Measurements from ENCODE around the gene CLECL1.

The CLECL1 gene

GRCh38 chr12:9732921-9733461, at the start of gene CLECL1:
CLECL1 (minus strand) TSS chr12:9733097.
- no peak for DNase-seq (ENCODE audit: low spot score)

- no peak for DNase-seq (ENCODE audit: low spot score)
Observed at GRCh38 chr12:9781360-9781759, 48.5 kb upstream of the CLECL1 start.

DNA sequence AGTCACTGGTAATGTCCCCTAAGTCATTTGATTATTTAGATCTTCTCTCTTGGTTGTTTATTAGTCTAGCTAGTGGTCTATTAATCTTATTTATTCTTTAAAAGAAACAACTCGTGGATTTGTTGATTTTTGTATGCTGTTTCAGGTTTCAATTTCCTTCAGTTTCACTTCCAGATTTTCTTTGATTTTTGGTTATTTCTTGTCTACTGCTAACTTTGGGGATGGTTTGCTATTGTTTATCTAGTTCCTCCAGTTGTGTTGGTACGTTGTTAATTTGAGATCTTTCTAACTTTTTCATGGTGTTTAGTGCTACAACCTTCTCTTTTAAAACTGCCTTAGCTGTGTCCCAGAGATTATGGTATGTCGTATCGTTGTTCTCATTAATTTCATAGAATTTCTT, 46.3 kb upstream of the CLECL1 start:
- DNase-seq (ENCODE audit: low spot score): no peak

- DNase-seq (ENCODE audit: low spot score): no peak
Observed at GRCh38 chr12:9776781-9777180, 43.9 kb upstream of the CLECL1 start.

DNA sequence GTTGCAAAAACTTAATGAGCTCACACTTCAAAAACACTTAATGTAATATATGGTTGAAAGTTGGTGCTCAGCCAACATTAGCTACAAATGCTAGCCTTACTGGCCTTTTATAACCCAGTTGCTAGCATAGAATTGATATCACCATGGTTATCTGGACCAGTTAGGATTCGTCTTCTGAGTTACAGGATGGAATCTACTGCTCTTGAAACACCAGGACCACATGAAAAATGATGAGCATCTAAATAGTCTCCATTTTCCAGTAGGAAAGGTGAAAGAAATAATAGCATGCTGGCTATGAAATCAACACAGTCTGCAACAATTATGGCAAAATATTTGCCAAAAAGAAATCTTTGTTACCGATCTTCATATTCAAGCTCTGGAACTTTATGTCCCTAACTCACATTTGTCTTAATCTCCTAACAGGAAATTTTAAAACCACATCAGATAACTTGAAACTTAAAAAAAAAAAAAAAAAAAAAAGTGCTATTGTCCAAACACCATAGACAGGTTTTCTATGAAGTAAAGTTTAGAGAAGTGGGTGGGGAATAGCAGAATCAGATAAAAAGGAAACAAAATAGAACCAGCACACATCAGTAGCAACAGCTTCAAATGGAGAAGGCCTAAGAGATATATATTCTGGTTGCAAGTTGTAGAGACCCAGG, 40.5 kb upstream of the CLECL1 start:
- DNase-seq (ENCODE audit: low spot score): no peak

DNA sequence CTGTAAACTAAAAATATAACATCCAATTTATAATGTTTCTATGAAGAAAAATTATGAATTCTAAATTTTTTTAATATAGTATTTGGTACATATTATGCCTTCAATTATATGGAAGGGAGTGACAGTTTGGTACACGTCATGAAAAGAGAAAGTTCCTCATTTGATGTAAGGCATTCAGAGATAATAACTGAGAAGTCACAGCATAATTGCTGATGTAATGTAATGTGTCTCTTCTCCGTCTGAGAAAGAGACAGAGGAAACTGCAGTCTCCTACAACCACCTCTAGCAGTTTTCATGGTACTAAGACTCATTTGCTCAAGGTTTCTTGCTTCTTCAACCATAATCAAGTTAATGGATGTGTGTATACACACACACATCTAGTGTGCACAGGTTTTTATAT, 30.1 kb upstream of the CLECL1 start:
- no peak for DNase-seq (ENCODE audit: low spot score)

DNA sequence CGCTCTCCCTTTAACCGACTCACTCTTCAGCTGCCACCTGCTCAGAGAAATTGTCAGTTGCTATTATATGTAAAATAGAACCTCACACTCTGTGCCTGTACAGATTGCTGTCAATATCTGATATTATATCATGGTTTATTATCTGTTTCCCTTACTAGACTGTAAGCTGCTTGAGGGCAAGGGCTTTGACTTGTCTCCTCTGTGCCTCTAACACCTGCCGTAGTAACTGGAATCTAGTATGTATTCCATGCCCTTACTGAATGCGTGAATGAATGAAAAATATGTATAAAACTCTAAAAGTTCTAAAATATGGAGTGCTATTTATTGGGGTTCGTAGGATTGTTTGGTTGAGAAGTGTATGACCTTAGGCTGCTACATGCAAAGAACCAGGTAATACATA, 29.5 kb upstream of the CLECL1 start:
- DNase-seq (ENCODE audit: low spot score): no peak

GRCh38 chr12:9761419-9761781, 28.5 kb upstream of the CLECL1 start:
- no peak for DNase-seq (ENCODE audit: low spot score)

DNA sequence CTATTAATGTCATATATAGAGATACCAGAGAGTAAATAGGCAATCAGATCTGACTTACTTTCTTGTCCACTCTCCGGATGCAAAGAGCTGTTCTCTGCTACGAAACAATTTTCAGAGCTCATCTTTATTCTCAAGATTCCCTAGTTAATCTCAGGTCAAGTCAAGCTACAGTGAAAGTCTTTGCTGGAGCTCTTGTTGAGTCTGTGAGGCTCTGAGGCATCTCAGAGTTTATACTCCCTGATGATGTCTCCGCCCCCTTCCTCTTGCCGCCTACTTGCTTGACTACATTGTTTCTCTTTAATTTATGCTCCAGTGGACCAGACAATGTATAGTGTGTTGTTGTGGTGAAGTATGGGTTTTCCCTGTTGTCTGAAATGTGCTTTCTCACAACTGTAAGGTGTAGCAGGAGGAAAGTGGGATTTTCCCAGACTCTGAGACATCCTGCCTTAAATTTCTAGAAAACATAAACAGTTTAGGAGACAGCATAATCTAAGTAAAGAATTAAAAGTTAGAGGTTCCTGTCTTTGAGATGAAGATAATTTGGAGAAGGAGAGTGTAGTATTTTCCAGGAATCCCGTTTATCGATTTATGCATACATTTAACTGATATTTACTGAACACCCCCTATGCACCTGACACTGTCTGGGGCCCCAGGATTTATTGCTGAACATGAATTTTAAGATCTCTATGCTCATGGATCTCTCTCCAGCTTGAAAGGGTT, 28.0 kb upstream of the CLECL1 start, which contains the start of gene CD69:
TSS of gene CD69 (minus strand) at position 203 of the 720 bp plus-strand sequence. CDS start at position 122, 81 bp downstream.
- no peak for DNase-seq (ENCODE audit: low spot score)

DNA sequence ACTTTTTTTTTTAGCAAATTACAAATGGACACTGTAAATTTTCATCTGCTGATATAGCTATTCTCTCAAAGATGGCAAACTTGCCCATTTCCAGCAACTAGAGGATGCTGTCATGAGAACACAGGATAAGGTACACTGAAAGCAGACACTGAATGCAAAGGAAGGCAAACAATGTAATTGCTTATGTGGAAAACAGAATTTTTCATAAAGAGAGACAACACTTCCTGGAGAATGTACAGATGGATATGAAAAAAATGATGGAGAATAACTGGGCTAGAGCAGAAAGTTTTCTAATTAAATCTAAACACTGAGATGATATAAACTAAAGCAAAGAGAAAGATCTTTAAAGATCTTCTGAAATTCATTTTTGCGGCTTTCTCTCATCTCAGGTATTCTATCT, 27.2 kb upstream of the CLECL1 start:
- DNase-seq (ENCODE audit: low spot score): no peak

GRCh38 chr12:9759694-9760093, 26.8 kb upstream of the CLECL1 start:
- DNase-seq (ENCODE audit: low spot score): no peak

DNA sequence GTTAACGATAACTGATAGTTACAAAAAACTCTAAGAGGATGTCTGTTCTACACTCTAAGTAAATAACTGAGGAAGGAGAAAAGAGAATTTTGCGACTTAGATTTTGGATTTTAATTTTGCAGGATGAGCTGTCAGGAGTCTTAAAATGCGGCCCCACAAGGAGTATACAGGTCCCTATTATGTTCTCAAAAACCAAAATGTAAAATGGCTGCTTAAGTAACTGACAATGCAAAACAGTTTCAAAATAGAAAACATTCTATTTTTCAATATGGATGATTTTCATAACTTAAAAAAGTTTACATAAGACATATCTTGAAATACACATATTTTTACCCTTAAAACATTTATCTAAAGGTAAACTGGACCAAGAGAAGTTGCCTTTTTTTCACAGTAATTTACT, 25.2 kb upstream of the CLECL1 start:
- no peak for DNase-seq (ENCODE audit: low spot score)

- DNase-seq (ENCODE audit: low spot score): no peak
Observed at GRCh38 chr12:9757433-9758025, 24.6 kb upstream of the CLECL1 start.

DNA sequence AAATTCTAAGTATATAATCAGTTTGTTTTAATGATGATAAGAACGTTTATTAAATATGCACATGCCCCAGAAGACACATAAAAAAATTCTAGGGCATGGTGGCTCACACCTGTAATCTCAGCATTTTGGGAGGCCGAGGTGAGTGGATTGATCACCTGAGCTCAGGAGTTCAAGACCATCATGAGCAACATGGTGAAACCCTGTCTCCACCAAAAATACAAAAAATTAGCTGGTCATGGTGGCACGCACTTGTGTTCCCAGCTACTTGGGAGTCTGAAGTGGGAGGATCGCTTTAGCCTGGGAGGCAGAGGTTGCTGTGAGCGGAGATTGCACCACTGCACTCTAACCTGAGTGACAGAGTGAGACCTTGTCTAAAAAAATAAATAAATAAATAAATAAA, 23.8 kb upstream of the CLECL1 start:
- no peak for DNase-seq (ENCODE audit: low spot score)

- DNase-seq (ENCODE audit: low spot score): no peak
Observed at GRCh38 chr12:9756170-9756569, 23.3 kb upstream of the CLECL1 start.

GRCh38 chr12:9755567-9755966, 22.7 kb upstream of the CLECL1 start:
- DNase-seq (ENCODE audit: low spot score): no peak

DNA sequence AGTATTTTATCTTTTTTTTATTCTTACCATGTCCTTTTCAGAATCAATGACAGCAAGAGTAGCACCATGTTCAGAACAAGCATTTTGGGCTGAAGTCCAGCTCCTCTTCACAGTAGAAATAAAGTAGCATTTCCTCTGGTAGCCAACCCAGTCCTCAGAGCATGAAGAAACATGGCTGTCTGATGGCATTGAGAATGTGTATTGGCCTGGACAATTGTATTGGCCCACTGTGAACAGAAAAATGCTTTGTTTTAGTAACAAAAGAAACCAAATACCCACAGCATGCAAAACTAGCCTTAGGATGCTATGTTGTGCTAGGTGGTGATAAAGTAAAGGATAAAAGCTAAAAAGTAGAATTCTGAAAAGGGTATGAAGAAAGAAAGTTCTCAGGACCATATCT, 22.1 kb upstream of the CLECL1 start:
- DNase-seq (ENCODE audit: low spot score): no peak

- no peak for DNase-seq (ENCODE audit: low spot score)
Observed at GRCh38 chr12:9754099-9754927, 21.4 kb upstream of the CLECL1 start.

- no peak for DNase-seq (ENCODE audit: low spot score)
Observed at GRCh38 chr12:9753498-9753897, 20.6 kb upstream of the CLECL1 start.

DNA sequence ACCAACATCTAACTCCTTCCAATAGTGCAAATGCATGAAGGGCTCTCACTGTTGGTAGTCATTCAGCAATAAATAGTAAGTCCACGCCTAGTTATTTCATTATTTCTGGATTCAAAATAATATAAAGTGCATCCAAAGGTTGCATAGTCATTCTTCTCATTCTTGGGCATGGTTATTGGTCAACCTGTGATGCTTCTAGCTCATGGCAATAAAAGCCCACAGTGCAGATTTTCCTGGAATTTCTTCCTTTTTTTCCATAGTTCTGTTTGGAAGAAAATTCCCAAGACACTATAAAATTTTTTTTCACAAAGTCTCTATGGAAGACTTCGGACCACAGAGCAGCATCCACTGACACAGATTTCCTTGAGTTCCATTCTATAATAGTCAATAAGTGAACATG, 20.2 kb upstream of the CLECL1 start:
- no peak for DNase-seq (ENCODE audit: low spot score)

GRCh38 chr12:9752145-9752933, 19.4 kb upstream of the CLECL1 start:
- no peak for DNase-seq (ENCODE audit: low spot score)
